ENCODE data around the gene SLC47A1. TPM values are rescaled to one million over a fixed set of nuclear protein-coding genes. Genes with fewer than 3 reads are reported as not detected.
"Not testable (repeated sequence)": the region's sequence is repeated elsewhere in the genome, so short reads cannot be mapped to it uniquely, and the experiment has no call there.

SLC47A1 gene
- total RNA-seq, 1 experiment from 2014 or later = 1.3 TPM

GRCh38 chr17:19551591-19552148, 18.0 kb downstream of the SLC47A1 start:
- no peak for DNase-seq (ENCODE audit: low spot score)

GRCh38 chr17:19553036-19553435, 19.4 kb downstream of the SLC47A1 start:
- no peak for DNase-seq (ENCODE audit: low spot score)

GRCh38 chr17:19554393-19554792, 20.7 kb downstream of the SLC47A1 start:
- no peak for DNase-seq (ENCODE audit: low spot score)

GRCh38 chr17:19555746-19556145, 22.1 kb downstream of the SLC47A1 start:
- no peak for DNase-seq (ENCODE audit: low spot score)

GRCh38 chr17:19558946-19559345, 25.3 kb downstream of the SLC47A1 start:
- DNase-seq (ENCODE audit: low spot score) = no peak

- DNase-seq (ENCODE audit: low spot score) = no peak
Measured at GRCh38 chr17:19561697-19562318, 28.2 kb downstream of the SLC47A1 start.

GRCh38 chr17:19565817-19566575, 32.3 kb downstream of the SLC47A1 start:
- DNase-seq (ENCODE audit: low spot score) = no peak

GRCh38 chr17:19567216-19568015, 33.8 kb downstream of the SLC47A1 start:
- no peak for DNase-seq (ENCODE audit: low spot score)

GRCh38 chr17:19568016-19568350, 34.3 kb downstream of the SLC47A1 start:
- no peak for DNase-seq (ENCODE audit: low spot score)

GRCh38 chr17:19569785-19570543, 36.3 kb downstream of the SLC47A1 start:
- DNase-seq (ENCODE audit: low spot score) = no peak

GRCh38 chr17:19570544-19571062, 36.9 kb downstream of the SLC47A1 start:
- DNase-seq (ENCODE audit: low spot score) = no peak

- no peak for DNase-seq (ENCODE audit: low spot score)
Measured at GRCh38 chr17:19573075-19573474, 39.4 kb downstream of the SLC47A1 start.

GRCh38 chr17:19574956-19575355, 41.3 kb downstream of the SLC47A1 start:
- DNase-seq (ENCODE audit: low spot score) = no peak

- no peak for DNase-seq (ENCODE audit: low spot score)
Measured at GRCh38 chr17:19578545-19578944, 44.9 kb downstream of the SLC47A1 start.

GRCh38 chr17:19579192-19579761, 45.6 kb downstream of the SLC47A1 start:
- no peak for DNase-seq (ENCODE audit: low spot score)

GRCh38 chr17:19579867-19580565, 46.4 kb downstream of the SLC47A1 start:
- no peak for DNase-seq (ENCODE audit: low spot score)

- not testable (repeated sequence) for DNase-seq (ENCODE audit: low spot score)
Measured at GRCh38 chr17:19580566-19580920, 46.9 kb downstream of the SLC47A1 start.

GRCh38 chr17:19582152-19582551, 48.5 kb downstream of the SLC47A1 start:
- DNase-seq (ENCODE audit: low spot score) = not testable (repeated sequence)

- no peak for DNase-seq (ENCODE audit: low spot score)
Measured at GRCh38 chr17:19583871-19584270, 50.2 kb downstream of the SLC47A1 start.

- DNase-seq (ENCODE audit: low spot score) = no peak
Measured at GRCh38 chr17:19590451-19590850, 56.8 kb downstream of the SLC47A1 start.
